ENCODE results near the gene AP4M1. TPM values are rescaled to one million over a fixed set of nuclear protein-coding genes. Genes with fewer than 3 reads are reported as not detected.

AP4M1 gene
- total and polyA plus RNA-seq, 10 of the 15 experiments (the other 5 are each of a cell fraction or from before 2014, with no cell fraction given) = 0.77 to 16.1 (median 13.0) TPM

GRCh38 chr7:100126931-100127865 lies 25.8 kb downstream of the AP4M1 start, which contains the start of gene MBLAC1 (continued):
- TF ChIP-seq ZBTB11 (CRISPR knock-in tag; IDR thresholded peaks at IDR 0.05) (no peak; the same call in 1 of the 2 replicates), CBX5 (IDR thresholded peaks at IDR 0.05; ENCODE audit: low read depth) (no peak; the same call in 1 of the 2 replicates), ZSCAN29 (IDR thresholded peaks at IDR 0.05) (no peak), SREBF1 (IDR thresholded peaks at IDR 0.05; ENCODE audit: low read length) (peak; percentile 94), KAT2A (conservative IDR thresholded peaks at IDR 0.05; ENCODE audit: control insufficient read depth, low read depth, low read length) (no peak), CEBPB (IDR thresholded peaks at IDR 0.05; ENCODE audit: borderline replicate concordance in 1 of 2, low read depth in 2 of 2, low read length in 2 of 2) (no peak), NFYA (IDR thresholded peaks at IDR 0.05; ENCODE audit: borderline replicate concordance, low read depth, low read length) (no peak), SMAD5 (IDR thresholded peaks at IDR 0.05; ENCODE audit: low read depth) (peak; percentile 76; the same call in 1 of the 2 replicates), SMARCA5 (IDR thresholded peaks at IDR 0.05) (peak; percentile 75), SIX5 (IDR thresholded peaks at IDR 0.05; ENCODE audit: low read depth, low read length, severe bottlenecking) (peak; percentile 54), HDAC2 (IDR thresholded peaks at IDR 0.05) (no peak), IRF5 (IDR thresholded peaks at IDR 0.05; ENCODE audit: borderline replicate concordance) (no peak), MLLT1 (IDR thresholded peaks at IDR 0.05) (peak; percentile 84), PML (IDR thresholded peaks at IDR 0.05; ENCODE audit: low read length) (peak; percentile 96), JUND (IDR thresholded peaks at IDR 0.05; ENCODE audit: low read depth, low read length) (peak; percentile 97), NR2C1 (IDR thresholded peaks at IDR 0.05) (no peak), SREBF2 (IDR thresholded peaks at IDR 0.05; ENCODE audit: low read length) (no peak), ATF2 (IDR thresholded peaks at IDR 0.05; ENCODE audit: low read length) (no peak)
